IPS-20b (cell line): Measurements from ENCODE around the gene VPS11.
A peak's percentile ranks its signal among the peaks of the same experiment; 100 is the strongest.

Source experiments
- H3K27ac ChIP-seq: one replicate; pipeline ENCODE4 v1.5.1; 2013; ENCODE audit warnings: low read length
- H3K27me3 ChIP-seq: 2 replicates; pipeline ENCODE4 v1.6.1; 2013; ENCODE audit warnings: mild to moderate bottlenecking, low read length, inconsistent platforms; ENCODE audit not compliant: insufficient read depth
- H3K36me3 ChIP-seq: 2 replicates; pipeline ENCODE4 v1.6.1; 2013; ENCODE audit warnings: low read depth, mild to moderate bottlenecking, inconsistent platforms, low read length, moderate library complexity; ENCODE audit not compliant: insufficient read depth
- H3K4me1 ChIP-seq: 2 replicates; pipeline ENCODE4 v1.6.1; 2013; ENCODE audit warnings: mild to moderate bottlenecking, control low read depth, inconsistent platforms, low read length, moderate library complexity; ENCODE audit not compliant: insufficient read depth
- H3K4me3 ChIP-seq: 2 replicates; pipeline ENCODE4 v1.5.1; 2013; ENCODE audit warnings: mild to moderate bottlenecking, low read length, inconsistent platforms
- H3K9ac ChIP-seq: 2 replicates; pipeline ENCODE4 v1.6.1; 2013; ENCODE audit warnings: low read depth, mild to moderate bottlenecking, inconsistent platforms, low read length, moderate library complexity
- H3K9me3 ChIP-seq: 2 replicates; pipeline ENCODE4 v1.6.1; 2013; ENCODE audit warnings: mild to moderate bottlenecking, low read depth, low read length, inconsistent platforms; ENCODE audit not compliant: insufficient read depth

The VPS11 gene

DNA sequence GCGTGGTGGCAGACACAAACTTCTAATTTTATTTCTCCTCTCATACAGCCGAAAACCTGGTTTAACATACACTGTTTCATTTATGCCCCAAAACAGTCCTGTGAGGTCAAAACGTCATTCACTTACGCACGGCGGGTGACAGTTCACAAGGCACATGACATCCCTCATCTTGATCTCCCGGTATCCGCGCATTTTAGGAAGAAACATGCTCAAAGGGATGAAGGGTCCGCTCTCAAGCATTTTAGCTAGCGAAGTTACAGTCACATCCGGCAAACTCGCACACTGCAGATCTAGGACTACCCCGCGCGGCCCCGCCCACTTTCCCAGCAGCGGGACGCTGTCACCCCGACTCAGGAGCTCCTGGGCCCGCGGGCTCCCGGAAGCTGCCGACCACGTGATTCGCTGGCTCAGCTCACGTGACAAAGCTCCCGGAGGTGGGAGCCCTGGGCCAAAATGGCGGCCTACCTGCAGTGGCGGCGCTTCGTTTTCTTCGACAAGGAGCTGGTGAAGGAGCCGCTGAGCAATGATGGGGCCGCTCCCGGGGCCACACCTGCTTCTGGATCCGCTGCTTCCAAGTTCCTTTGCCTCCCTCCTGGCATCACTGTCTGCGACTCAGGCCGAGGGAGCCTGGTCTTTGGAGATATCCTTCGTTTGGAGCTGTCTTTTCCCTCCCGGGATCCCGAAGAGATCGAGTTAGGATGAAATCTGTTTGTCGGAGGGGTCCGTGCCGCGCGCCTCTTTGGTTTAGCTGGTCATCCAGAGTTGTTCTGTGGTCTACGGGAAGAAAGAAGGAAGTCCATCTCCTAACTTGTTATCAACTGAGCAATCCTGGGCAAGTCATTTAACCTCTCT, at the start of gene VPS11:
VPS11 (plus strand) TSS at position 448 of the 852 bp plus-strand sequence; CDS start at position 454, 6 bp downstream.
- H3K27ac ChIP-seq, result no peak within 1 kb of the TSS
- peaks cover 23% of the 10 kb centered on the region for H3K36me3 ChIP-seq
- H3K9me3 ChIP-seq, result no peaks in the 10 kb centered on the region
- peak within 1 kb of the TSS; percentile 89 for H3K9ac ChIP-seq
- H3K4me1 ChIP-seq, result no peaks in the 10 kb centered on the region
- H3K27me3 ChIP-seq, result no peaks in the 10 kb centered on the region
- peak within 1 kb of the TSS; percentile 90 for H3K4me3 ChIP-seq

- Histone ChIP-seq H3K36me3 (peaks cover 75% of the 10 kb centered on the region), H3K27me3 (no peaks in the 10 kb centered on the region), H3K9ac (peak within 1 kb of the TSS; percentile 99), H3K4me3 (peak within 1 kb of the TSS; percentile 85), H3K4me1 (peaks cover 10% of the 10 kb centered on the region), H3K27ac (peak within 1 kb of the TSS; percentile 96), H3K9me3 (no peaks in the 10 kb centered on the region)
These were observed 49.3 kb upstream of the VPS11 start, which contains the start of the genes RPS25 and TRAPPC4 for GRCh38 chr11:119018074-119018938. TSS of gene RPS25 (minus strand) at chr11:119018343. CDS start at chr11:119018284, 59 bp downstream. TSS of gene TRAPPC4 (plus strand) at chr11:119018766. CDS start at chr11:119018796, 30 bp downstream.

DNA sequence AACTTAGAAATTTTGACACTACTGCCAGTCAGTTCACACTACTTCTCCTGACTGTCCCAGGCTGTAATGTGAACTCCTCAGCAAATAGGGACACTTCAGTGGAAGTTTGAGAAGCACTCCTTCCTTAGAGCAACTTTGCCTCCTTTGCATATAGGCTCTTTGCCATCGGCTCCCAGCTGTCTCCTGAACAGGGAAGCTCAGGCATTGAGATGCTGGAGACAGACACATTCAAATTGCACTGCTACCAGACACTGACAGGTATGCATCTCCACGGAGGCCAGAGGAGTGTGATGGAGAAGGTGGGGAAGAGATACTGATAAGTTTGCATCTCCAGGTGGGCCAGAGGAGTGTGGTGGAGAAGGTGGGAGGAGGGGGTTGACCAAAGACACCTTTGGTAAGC, 47.6 kb upstream of the VPS11 start:
- Histone ChIP-seq H3K4me1 (peaks cover 10% of the 10 kb centered on the region), H3K4me3 (peak overlapping the region; percentile 85), H3K9ac (peak overlapping the region; percentile 99; the same call in 1 of the 2 replicates)

DNA sequence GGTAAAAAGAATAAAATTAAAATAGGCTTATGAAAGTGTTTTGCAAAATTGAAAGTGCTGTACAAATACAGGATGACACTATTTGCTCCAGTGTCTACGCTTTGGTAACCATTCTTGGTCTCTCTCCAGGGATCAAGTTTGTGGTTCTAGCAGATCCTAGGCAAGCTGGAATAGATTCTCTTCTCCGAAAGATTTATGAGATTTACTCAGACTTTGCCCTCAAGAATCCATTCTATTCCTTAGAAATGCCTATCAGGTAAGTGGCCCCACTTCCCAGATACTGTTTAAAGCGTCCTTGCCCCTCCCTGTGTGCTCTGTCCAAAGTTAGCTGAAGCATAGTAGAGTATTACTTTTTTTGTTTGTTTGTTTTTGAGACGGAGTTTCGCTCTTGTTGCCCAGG, 46.0 kb upstream of the VPS11 start:
- Histone ChIP-seq H3K4me3 (no peak overlapping the region), H3K36me3 (peaks cover 76% of the 10 kb centered on the region), H3K4me1 (peaks cover 7% of the 10 kb centered on the region), H3K27me3 (no peaks in the 10 kb centered on the region), H3K9me3 (no peaks in the 10 kb centered on the region), H3K27ac (no peak overlapping the region), H3K9ac (no peak overlapping the region)

More for the DNA sequence above, 47.6 kb upstream of the VPS11 start:
- Histone ChIP-seq H3K36me3 (peaks cover 77% of the 10 kb centered on the region), H3K27ac (no peak overlapping the region), H3K9me3 (no peaks in the 10 kb centered on the region), H3K27me3 (no peaks in the 10 kb centered on the region)

GRCh38 chr11:119023741-119024140, 43.9 kb upstream of the VPS11 start:
- Histone ChIP-seq H3K4me1 (peaks cover 5% of the 10 kb centered on the region; the same call in 1 of the 2 replicates), H3K36me3 (peaks cover 83% of the 10 kb centered on the region), H3K4me3 (no peak overlapping the region)

DNA sequence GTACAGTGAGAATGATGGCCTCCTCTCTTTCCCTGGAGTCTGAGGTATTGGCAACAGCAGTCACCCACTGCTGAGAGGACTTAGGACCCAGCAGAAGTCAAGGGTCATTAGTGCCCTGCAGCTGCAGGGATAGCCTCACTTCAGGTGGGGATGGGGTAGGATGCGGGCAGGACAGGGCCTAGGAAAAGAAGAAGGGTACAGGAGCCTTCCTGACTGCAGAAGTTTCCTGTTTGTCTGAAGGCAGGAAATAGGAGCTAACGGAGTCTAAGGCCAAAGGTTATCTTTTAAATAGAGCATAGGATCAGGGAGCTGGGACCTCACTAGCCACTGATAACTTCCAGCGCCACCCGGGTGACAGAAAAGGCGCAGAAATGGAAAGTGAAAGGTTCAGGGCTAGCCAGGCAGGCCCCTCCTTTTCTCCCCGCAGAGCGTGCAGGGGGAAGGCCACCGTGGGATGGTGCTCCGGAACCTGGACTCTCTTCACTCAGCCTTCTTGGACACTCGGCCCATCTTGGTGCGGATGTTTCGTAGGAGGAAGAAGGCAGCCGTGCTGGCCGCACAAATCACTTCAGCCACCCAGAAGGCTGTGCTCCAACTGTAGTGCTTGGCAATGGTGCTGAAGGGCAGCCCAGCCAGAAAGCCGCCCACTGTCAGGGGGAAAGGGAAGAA, 43.1 kb upstream of the VPS11 start:
- no peaks in the 10 kb centered on the region for H3K27me3 ChIP-seq
- peaks cover 12% of the 10 kb centered on the region for H3K4me1 ChIP-seq
- H3K4me3 ChIP-seq, result no peak overlapping the region
- no peak overlapping the region for H3K9ac ChIP-seq
- no peak overlapping the region for H3K27ac ChIP-seq
- no peaks in the 10 kb centered on the region for H3K9me3 ChIP-seq
- H3K36me3 ChIP-seq, result peaks cover 87% of the 10 kb centered on the region

More at GRCh38 chr11:119023741-119024140, 43.9 kb upstream of the VPS11 start:
- H3K9me3 ChIP-seq, result no peaks in the 10 kb centered on the region
- no peak overlapping the region for H3K9ac ChIP-seq
- no peak overlapping the region for H3K27ac ChIP-seq
- no peaks in the 10 kb centered on the region for H3K27me3 ChIP-seq

DNA sequence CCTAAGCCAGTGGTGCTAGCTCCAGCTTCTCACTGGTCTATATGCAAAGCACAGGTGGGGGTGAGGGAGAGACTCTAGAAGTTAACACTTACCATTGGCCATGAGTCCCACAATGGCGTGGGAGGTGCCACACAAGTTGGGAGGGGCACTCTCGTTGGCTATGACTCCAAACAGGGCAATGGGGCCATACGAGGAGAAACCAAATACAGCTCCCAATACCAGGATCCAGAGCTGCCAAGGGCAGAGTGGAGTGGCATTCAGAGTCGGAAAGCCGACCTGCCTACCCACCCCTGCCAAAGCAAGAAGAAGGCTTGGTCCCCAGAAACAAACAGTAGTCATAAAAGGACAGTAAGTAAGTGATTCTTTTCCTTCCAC, 42.5 kb upstream of the VPS11 start:
- Histone ChIP-seq H3K9ac (no peak overlapping the region), H3K4me1 (peaks cover 11% of the 10 kb centered on the region), H3K36me3 (peaks cover 84% of the 10 kb centered on the region), H3K27ac (no peak overlapping the region), H3K9me3 (no peaks in the 10 kb centered on the region), H3K4me3 (no peak overlapping the region), H3K27me3 (no peaks in the 10 kb centered on the region)

- Histone ChIP-seq H3K9me3 (no peaks in the 10 kb centered on the region), H3K27ac (no peak overlapping the region), H3K9ac (no peak overlapping the region), H3K27me3 (no peaks in the 10 kb centered on the region), H3K36me3 (peaks cover 81% of the 10 kb centered on the region), H3K4me1 (peaks cover 10% of the 10 kb centered on the region), H3K4me3 (no peak overlapping the region)
These were observed 42.1 kb upstream of the VPS11 start for GRCh38 chr11:119025541-119025940.

GRCh38 chr11:119025978-119026766, 41.4 kb upstream of the VPS11 start:
- no peak overlapping the region for H3K27ac ChIP-seq
- H3K4me3 ChIP-seq, result no peak overlapping the region
- no peak overlapping the region for H3K9ac ChIP-seq
- H3K36me3 ChIP-seq, result peaks cover 77% of the 10 kb centered on the region
- no peaks in the 10 kb centered on the region for H3K27me3 ChIP-seq
- no peaks in the 10 kb centered on the region for H3K9me3 ChIP-seq
- peaks cover 10% of the 10 kb centered on the region for H3K4me1 ChIP-seq

GRCh38 chr11:119026970-119027369, 40.6 kb upstream of the VPS11 start:
- peaks cover 10% of the 10 kb centered on the region for H3K4me1 ChIP-seq
- no peak overlapping the region for H3K27ac ChIP-seq
- H3K9ac ChIP-seq, result no peak overlapping the region
- H3K9me3 ChIP-seq, result no peaks in the 10 kb centered on the region
- no peaks in the 10 kb centered on the region for H3K27me3 ChIP-seq
- H3K4me3 ChIP-seq, result no peak overlapping the region
- peaks cover 70% of the 10 kb centered on the region for H3K36me3 ChIP-seq
